GM12873 (cell line): ENCODE data around the gene RNF213.

Source experiments
- TF ChIP-seq, protein P1 (sequence below): IDR thresholded peaks from 2 replicates; pipeline ENCODE4 v1.5.1; 2012; ENCODE audit warnings: low read depth, mild to moderate bottlenecking, moderate library complexity, low read length, control low read depth; ENCODE audit not compliant: insufficient read depth; ENCODE audit errors: missing control alignments

RNF213 gene

DNA sequence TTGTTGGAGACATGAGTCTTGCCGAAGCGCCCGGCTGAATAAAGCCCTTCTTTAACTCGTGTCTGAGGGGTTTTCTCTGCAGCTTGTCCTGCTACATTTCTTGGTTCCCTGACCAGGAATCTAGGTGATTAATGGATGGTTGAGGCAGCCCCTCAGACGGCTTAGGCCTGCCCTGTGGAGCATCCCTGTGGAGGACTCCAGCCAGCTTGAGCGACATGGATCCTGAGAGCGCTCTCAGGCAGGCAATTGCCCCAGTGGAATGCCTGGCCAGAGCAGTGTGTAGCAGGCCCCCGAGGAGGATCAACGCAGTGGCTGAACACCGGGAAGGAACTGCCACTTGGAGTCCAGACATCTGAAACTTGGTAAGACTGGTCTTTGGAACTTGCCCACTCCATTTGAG, 137.0 kb downstream of the RNF213 start:
- TF ChIP-seq, protein P1, sequence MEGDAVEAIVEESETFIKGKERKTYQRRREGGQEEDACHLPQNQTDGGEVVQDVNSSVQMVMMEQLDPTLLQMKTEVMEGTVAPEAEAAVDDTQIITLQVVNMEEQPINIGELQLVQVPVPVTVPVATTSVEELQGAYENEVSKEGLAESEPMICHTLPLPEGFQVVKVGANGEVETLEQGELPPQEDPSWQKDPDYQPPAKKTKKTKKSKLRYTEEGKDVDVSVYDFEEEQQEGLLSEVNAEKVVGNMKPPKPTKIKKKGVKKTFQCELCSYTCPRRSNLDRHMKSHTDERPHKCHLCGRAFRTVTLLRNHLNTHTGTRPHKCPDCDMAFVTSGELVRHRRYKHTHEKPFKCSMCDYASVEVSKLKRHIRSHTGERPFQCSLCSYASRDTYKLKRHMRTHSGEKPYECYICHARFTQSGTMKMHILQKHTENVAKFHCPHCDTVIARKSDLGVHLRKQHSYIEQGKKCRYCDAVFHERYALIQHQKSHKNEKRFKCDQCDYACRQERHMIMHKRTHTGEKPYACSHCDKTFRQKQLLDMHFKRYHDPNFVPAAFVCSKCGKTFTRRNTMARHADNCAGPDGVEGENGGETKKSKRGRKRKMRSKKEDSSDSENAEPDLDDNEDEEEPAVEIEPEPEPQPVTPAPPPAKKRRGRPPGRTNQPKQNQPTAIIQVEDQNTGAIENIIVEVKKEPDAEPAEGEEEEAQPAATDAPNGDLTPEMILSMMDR, result no peak

DNA sequence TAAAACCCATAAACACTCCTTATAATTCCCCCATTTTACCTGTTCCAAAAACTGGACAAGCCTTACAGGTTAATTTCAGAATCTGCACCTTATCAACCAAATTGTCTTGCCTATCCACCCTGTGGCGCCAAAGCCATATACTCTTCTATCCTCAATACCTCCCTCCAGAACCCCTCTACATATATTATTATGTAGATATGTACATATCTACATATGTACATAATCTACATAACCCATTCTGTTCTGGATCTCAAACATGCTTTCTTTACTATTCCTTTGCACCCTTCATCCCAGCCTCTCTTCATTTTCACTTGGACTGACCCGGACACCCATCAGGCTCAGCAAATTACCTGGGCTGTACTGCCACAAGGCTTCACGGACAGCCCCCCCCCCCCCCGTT, 142.3 kb downstream of the RNF213 start:
- TF ChIP-seq, protein P1, result no peak

DNA sequence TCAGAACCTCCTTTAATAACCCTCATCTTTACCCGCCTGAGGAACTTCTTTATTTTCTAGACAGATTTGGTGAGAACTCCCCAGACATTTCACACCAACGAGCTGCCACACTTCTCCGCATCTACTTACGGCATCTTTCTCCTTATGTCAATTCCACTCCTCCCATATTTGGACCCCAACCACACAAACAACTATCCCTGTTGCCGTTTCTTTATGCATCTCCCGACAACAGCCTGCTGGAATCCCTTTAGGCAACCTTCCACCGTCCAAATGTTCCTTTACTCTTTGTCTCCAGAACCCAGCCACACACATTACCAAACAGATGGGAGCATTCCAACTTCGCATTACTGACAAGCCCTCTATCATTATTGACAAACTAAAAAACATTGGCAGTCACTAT, 145.5 kb downstream of the RNF213 start:
- TF ChIP-seq, protein P1, result no peak

DNA sequence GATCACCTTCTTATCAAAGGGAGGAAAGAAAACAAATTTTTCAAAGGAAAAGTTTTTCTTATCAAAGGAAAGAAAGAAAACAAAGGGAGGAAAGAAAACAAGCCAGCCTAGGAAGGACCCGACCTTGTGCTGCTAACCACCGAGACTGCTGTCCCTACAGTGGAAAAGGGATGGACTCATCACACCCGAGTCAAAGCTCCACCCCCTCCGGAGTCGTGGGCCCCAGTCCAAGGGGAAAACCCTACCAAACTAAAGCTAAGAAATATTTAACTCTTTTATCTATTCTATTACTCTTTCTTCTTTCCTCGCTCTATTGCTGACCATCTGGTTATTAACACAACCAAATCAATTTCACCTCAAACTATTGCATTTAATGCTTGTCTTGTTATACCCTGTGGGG, 148.2 kb downstream of the RNF213 start:
- TF ChIP-seq, protein P1, result no peak

DNA sequence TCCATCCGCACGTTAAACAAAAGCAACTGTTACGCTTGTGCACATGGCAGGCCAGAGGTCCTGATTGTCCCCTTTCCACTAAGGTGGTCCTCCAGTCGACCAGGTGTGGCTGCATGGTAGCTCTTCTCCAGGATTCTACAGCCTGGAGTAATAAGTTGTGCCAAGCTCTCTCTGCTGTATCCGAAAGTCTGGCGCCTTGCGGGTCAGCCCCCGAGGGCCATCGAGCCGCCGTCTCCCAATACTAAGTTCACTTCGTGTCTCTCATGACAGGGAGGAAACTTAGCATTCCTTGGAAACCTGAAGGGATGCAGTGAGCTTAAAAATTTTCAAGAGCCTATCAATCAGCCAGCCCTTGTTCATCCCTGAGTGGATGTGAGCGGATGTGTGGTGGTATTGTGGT, 149.0 kb downstream of the RNF213 start:
- TF ChIP-seq, protein P1, result no peak

DNA sequence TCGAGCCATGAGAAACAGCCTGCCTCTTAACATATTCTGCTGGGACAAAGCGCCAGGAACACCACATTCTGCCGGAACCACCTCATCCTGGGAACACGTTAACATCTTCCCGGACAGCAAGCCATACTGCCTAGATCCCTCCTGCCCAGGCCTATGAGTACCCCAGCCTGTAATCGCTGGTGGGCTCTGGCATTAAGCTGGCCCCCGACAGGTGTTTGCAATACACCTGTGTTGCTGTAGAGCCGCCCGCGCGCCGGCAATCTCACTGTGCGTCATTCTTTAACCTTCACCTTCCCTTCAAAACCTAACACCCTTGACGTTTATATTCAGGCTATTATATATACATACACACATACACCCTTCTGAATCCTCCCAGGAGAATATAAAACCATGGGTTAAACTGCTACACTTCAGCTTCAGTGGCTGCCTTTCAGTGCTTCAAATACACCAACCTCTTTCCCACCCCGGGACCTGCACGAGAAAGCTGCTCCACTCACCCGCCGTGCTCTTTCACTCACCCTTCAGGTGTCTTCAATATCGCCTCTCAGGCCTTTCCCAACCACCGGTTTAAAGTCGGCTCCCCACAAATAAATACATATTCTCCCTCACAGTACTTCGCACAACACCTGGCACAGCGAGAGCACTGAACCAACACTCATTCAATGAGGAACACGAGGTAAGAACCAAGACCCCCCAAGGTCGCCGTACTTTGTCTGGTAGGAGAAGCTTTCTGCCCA, 153.3 kb downstream of the RNF213 start:
- TF ChIP-seq, protein P1, result no peak

DNA sequence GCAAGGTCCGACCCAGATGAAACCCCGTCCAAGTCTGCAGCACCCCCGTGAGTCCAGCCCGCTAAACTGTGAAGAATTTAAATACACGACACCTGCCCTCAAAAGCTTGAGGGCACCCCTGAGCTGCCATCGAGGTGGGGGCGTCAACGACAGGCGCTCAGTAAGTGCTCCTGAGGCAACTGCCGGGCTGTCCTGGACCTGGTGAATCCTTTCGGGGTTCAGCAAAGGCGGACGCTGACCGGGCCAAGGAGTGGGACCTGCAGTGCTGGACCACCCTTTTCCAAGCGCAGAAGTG, 153.8 kb downstream of the RNF213 start:
- TF ChIP-seq, protein P1, result no peak
